Caco-2 (cell line): ENCODE results near the gene DSCAM. TPM values are rescaled to one million over a fixed set of nuclear protein-coding genes. Genes with fewer than 3 reads are reported as not detected.

Source experiments
- BruUV-seq: library from RNA; stranded (reverse); fragments of 400-500 nt; replicated peaks from 2 replicates; lab custom pipeline; 2021; lab: Mats Ljungman, UMichigan
- CTCF ChIA-PET: fragments of 300-600 bp; sonication (Branson Sonifier 250); formaldehyde crosslinking; loops from one replicate; lab custom pipeline; 2022; ENCODE audit warnings: antibody characterized with exemption; lab: Charles Lee
- POLR2A ChIA-PET: fragments of 300-600 bp; sonication (Branson Sonifier 250); formaldehyde crosslinking; loops from one replicate; lab custom pipeline; 2022; ENCODE audit warnings: antibody characterized with exemption; lab: Charles Lee
- DNase-seq, 2 experiments: peaks; one replicate each; pipeline versions ENCODE4 v3.0.0 to v3.0.0-alpha.2; 2020 to 2022
- H3K27me3 ChIP-seq: replicated peaks from 2 replicates; pipeline ENCODE4 v1.6.0; 2011; ENCODE audit warnings: low read length; ENCODE audit not compliant: control insufficient read depth, insufficient read depth
- H3K36me3 ChIP-seq: 2 replicates; pipeline ENCODE4 v1.5.1; 2011; ENCODE audit warnings: low read length; ENCODE audit not compliant: control insufficient read depth, insufficient read depth
- H3K4me1 ChIP-seq: fragments of 250-450 bp; sonication (Bioruptor Pico); 2 replicates; pipeline ENCODE4 v1.5.1; 2020; ENCODE audit warnings: mild to moderate bottlenecking
- H3K4me3 ChIP-seq: 2 replicates; pipeline ENCODE4 v1.5.1; 2011; ENCODE audit warnings: low read depth, mild to moderate bottlenecking, control low read depth, low read length
- H3K9me3 ChIP-seq: fragments of 250-450 bp; sonication (Bioruptor Pico); 2 replicates; pipeline ENCODE4 v1.5.1; 2020; ENCODE audit warnings: mild to moderate bottlenecking, moderate library complexity
- H3K27ac Mint-ChIP-seq: one replicate; pipeline ENCODE4 v1.8.0; 2022; ENCODE audit warnings: mixed read lengths; ENCODE audit not compliant: unreplicated experiment
- H3K27me3 Mint-ChIP-seq: one replicate; pipeline ENCODE4 v1.8.0; 2022; ENCODE audit warnings: mixed read lengths; ENCODE audit not compliant: insufficient read depth, unreplicated experiment
- H3K36me3 Mint-ChIP-seq: one replicate; pipeline ENCODE4 v1.8.0; 2022; ENCODE audit warnings: mild to moderate bottlenecking, mixed read lengths; ENCODE audit not compliant: insufficient read depth, unreplicated experiment
- H3K4me1 Mint-ChIP-seq: one replicate; pipeline ENCODE4 v1.8.0; 2022; ENCODE audit warnings: low read depth, mixed read lengths; ENCODE audit not compliant: unreplicated experiment
- H3K4me3 Mint-ChIP-seq: one replicate; pipeline ENCODE4 v1.8.0; 2022; ENCODE audit warnings: mild to moderate bottlenecking, moderate library complexity, mixed read lengths; ENCODE audit not compliant: unreplicated experiment
- H3K9me3 Mint-ChIP-seq: one replicate; pipeline ENCODE4 v1.8.0; 2022; ENCODE audit warnings: mixed read lengths; ENCODE audit not compliant: unreplicated experiment
- CTCF ChIP-seq, 2 experiments: fragments of 200-600 bp in 1 of 2; IDR thresholded peaks; 1 replicate in 1 of 2; 2 replicates in 1 of 2; pipeline versions ENCODE4 v1.5.1 to v1.8.0; 2011 to 2022; ENCODE audit warnings: antibody characterized with exemption in 1 of 2, control low read depth in 1 of 2, inconsistent platforms in 1 of 2, low read depth in 1 of 2, low read length in 1 of 2, mild to moderate bottlenecking in 1 of 2, moderate library complexity in 1 of 2; ENCODE audit not compliant: insufficient read depth in 1 of 2, severe bottlenecking in 1 of 2, unreplicated experiment in 1 of 2
- intact Hi-C: fragments of 100-400 bp; cut with micrococcal nuclease; formaldehyde crosslinking; loops from one replicate; pipeline ENCODE4 v1.10.0; 2022; ENCODE audit not compliant: unreplicated experiment
- total RNA-seq: library from RNA; stranded (reverse); gene quantifications from 2 replicates; pipeline ENCODE4 v1.2.3, GENCODE V29; 2022

Gene DSCAM
- total RNA-seq, 1 experiment from 2014 or later: not detected

GRCh38 chr21:40706176-40706575 lies 140.8 kb downstream of the DSCAM start:
- H3K36me3 Mint-ChIP-seq: no peaks in the 10 kb centered on the region
- no peak overlapping the region for H3K4me3 ChIP-seq
- intact Hi-C loops: no loop called here
- ChIA-PET POLR2A (no interaction called here), CTCF (interaction anchor here (0.6 kb wide), 1 partner anchor 1391 kb away, joined by 3 read pairs; no protein-coding TSS in a partner anchor)
- H3K27me3 ChIP-seq: no peaks in the 10 kb centered on the region
- no peaks in the 10 kb centered on the region for H3K36me3 ChIP-seq
- BruUV-seq: no TSS peak
- no peak overlapping the region for H3K27ac Mint-ChIP-seq
- no peak for TF ChIP-seq CTCF (IDR thresholded peaks at IDR 0.05; ENCODE audit: insufficient read depth in 1 of 2, low read depth in 1 of 2, low read length in 1 of 2, severe bottlenecking in 1 of 2, unreplicated experiment in 1 of 2)
- no peak for DNase-seq
- no peaks in the 10 kb centered on the region for H3K4me1 ChIP-seq
- H3K4me1 Mint-ChIP-seq: no peaks in the 10 kb centered on the region
- H3K9me3 ChIP-seq: no peaks in the 10 kb centered on the region
- no peaks in the 10 kb centered on the region for H3K9me3 Mint-ChIP-seq
- peaks cover 4% of the 10 kb centered on the region for H3K27me3 Mint-ChIP-seq
- no peak overlapping the region for H3K4me3 Mint-ChIP-seq

GRCh38 chr21:40704141-40704540 lies 142.8 kb downstream of the DSCAM start:
- ChIA-PET CTCF (no interaction called here), POLR2A (no interaction called here)
- H3K4me3 Mint-ChIP-seq: no peak overlapping the region
- Histone ChIP-seq H3K4me3 (no peak overlapping the region), H3K9me3 (no peaks in the 10 kb centered on the region; the same call in 1 of the 2 replicates), H3K4me1 (no peaks in the 10 kb centered on the region), H3K27me3 (no peaks in the 10 kb centered on the region), H3K36me3 (no peaks in the 10 kb centered on the region)
- BruUV-seq: no TSS peak
- DNase-seq: no peak
- intact Hi-C loops: no loop called here
- H3K27me3 Mint-ChIP-seq: peaks cover 4% of the 10 kb centered on the region
- no peak for TF ChIP-seq CTCF (IDR thresholded peaks at IDR 0.05; ENCODE audit: insufficient read depth in 1 of 2, low read depth in 1 of 2, low read length in 1 of 2, severe bottlenecking in 1 of 2, unreplicated experiment in 1 of 2)
- H3K9me3 Mint-ChIP-seq: no peaks in the 10 kb centered on the region
- H3K27ac Mint-ChIP-seq: no peak overlapping the region
- no peaks in the 10 kb centered on the region for H3K36me3 Mint-ChIP-seq
- no peaks in the 10 kb centered on the region for H3K4me1 Mint-ChIP-seq

GRCh38 chr21:40699366-40699765 lies 147.6 kb downstream of the DSCAM start:
- H3K36me3 Mint-ChIP-seq: no peaks in the 10 kb centered on the region
- no peaks in the 10 kb centered on the region for H3K4me1 Mint-ChIP-seq
- TF ChIP-seq CTCF (IDR thresholded peaks at IDR 0.05; ENCODE audit: insufficient read depth in 1 of 2, low read depth in 1 of 2, low read length in 1 of 2, severe bottlenecking in 1 of 2, unreplicated experiment in 1 of 2): no peak
- no peak overlapping the region for H3K27ac Mint-ChIP-seq
- no peak overlapping the region for H3K4me3 ChIP-seq
- H3K27me3 ChIP-seq: no peaks in the 10 kb centered on the region
- no TSS peak for BruUV-seq
- DNase-seq: no peak
- no peaks in the 10 kb centered on the region for H3K9me3 Mint-ChIP-seq
- ChIA-PET CTCF (no interaction called here), POLR2A (no interaction called here)
- no peaks in the 10 kb centered on the region; the same call in 1 of the 2 replicates for H3K9me3 ChIP-seq
- no peaks in the 10 kb centered on the region for H3K36me3 ChIP-seq
- H3K27me3 Mint-ChIP-seq: peaks cover 8% of the 10 kb centered on the region
- no peak overlapping the region for H3K4me3 Mint-ChIP-seq
- no peaks in the 10 kb centered on the region for H3K4me1 ChIP-seq
- intact Hi-C loops: no loop called here
